Astrocyte of the hippocampus (primary cell): ENCODE data around the gene HAP1.
"Not testable (repeated sequence)": the region's sequence is repeated elsewhere in the genome, so short reads cannot be mapped to it uniquely, and the experiment has no call there.

ENCODE experiments used
- DNase-seq: peaks from one replicate; pipeline ENCODE4 v3.0.0; 2011; ENCODE audit warnings: low read depth, low spot score

Gene HAP1

DNA sequence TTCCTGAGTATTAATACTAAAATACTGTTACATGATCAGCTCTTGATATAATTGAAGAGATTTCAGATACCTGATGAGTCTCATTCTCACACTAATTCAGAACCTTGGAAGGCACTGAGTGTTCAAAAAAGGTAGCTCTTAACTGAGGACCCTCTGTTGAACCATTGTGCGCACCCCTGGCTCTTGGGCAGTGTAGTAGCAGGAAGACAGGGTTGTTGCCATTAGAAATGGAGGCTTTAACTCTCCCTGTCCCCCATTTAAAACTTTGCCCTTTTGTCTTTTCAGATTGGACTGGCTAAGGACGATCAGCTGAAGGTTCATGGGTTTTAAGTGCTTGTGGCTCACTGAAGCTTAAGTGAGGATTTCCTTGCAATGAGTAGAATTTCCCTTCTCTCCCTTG is 43.9 kb downstream of the HAP1 start:
- DNase-seq = no peak

DNA sequence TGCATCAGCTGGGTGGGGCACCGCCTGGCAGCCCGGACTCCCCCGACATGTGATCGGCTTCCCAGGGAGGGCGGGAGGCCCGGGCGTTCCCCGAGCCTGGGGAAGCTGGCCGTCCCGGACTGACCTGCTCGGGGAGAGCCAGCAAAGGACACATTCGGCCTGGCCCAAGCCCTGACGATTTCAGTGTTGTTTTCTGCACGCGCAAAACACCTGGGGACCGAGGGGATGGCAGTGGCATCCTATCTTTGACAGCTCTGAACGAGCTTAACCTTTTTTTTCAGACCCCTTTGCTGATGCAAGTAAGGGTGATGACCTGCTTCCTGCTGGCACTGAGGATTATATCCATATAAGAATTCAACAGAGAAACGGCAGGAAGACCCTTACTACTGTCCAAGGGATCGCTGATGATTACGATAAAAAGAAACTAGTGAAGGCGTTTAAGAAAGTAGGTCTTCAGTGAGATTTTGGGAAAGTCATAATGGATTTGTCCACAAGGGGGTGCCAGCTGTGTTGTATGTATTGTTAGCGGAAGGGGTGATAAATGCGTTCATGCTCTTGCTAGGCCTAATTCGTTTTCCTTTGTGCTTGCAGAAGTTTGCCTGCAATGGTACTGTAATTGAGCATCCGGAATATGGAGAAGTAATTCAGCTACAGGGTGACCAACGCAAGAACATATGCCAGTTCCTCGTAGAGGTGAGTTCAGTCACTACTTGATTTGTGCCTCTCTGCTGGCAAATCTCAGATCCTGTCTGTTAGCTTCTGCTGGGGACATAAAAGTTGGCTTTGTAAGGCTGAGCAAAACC is 44.7 kb downstream of the HAP1 start:
- DNase-seq = peak; percentile 73

DNA sequence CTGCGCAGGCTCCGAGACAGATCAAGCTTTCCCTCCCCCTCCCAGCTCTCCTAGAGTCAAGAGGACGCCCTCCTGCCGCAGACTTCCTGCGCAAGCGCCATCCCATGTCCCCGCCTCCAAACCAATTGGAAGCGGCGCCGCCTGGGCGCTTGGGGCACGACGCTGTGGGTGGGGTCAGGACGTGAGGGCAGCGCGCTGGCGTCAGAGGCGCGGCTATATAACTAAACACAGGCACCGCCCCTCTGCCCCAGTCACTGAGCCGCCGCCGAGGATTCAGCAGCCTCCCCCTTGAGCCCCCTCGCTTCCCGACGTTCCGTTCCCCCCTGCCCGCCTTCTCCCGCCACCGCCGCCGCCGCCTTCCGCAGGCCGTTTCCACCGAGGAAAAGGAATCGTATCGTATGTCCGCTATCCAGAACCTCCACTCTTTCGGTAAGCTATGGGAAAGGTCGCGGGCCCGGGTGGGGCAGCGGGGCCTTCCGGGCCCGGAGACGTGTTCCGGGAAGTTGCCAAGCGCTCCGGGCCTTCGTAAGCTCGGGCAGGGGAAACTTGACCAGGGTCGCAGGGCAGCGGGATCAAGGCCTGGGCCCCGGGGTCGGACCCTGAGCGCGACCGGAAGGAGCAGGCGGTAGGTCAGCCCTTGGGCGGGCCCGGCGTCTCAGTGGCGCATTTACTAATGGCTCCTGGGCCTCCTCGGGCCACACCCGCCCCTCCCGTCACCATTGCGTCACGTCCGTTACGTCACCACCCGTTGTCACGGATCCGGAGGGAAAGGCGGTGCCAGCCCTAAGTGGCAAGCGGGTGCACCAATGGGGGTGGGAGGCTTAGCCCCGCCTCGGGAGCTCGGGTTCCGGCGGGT is 45.6 kb downstream of the HAP1 start, which contains the start of gene EIF1:
EIF1 (plus strand) TSS at position 245 of the 856 bp plus-strand sequence; CDS start at position 399, 154 bp downstream.
- peak; percentile 100 for DNase-seq

DNA sequence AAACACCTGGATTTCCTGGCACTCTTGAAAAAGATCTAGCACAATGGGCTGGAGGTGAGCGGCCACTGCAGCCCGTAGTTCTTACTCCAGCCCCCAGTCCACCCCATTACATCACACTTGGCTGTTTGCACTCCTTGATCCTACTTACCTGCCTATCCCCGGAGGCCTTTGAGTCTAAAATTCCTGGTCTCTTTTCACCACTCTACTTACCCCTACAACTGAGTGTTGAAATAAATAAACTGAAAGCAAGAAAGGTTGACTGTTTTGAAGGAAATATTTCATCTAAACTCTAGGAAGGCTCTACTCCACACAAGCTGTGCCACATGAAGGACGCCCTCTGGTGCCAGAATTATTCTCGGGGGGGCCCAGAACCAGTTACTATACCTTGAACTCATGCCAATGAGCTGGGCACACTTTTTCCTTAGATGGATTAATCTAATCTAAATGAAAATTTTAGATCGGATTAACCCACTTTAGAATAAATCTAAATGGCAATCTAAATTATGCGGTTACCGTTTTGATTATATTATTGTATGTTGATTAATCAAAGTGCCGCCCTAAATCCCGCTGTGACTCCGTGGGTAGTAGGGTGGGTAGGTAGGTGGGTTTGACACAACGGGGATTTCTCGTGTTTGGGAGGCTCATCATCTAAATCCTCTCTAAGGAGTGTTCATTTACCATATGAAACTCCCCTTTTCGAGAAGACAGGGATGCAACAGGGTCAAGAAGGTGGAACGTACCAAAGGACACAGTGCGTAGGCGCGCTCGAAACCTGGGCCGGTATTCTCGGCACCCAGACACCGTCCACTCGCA is 46.4 kb downstream of the HAP1 start:
- DNase-seq = peak; percentile 56

DNA sequence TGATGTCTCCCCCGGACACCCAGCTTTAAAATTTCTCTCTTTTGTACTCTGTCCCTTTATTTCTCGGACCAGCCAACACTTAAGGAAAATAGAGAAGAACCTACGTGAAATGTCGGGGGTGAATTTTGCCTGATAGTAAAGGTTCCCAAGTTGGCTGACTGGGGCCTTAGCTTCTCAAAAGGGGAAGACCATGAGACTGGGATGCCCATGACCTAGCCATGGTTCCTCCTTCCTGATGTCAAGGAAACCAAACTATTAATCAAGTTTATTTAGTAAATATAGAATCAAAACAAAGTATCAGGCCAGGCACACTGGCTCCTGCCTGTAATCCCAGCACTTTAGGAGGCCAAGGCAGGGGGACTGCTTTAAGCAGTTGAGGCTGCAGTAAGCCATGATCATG is 48.2 kb downstream of the HAP1 start:
- no peak for DNase-seq

DNA sequence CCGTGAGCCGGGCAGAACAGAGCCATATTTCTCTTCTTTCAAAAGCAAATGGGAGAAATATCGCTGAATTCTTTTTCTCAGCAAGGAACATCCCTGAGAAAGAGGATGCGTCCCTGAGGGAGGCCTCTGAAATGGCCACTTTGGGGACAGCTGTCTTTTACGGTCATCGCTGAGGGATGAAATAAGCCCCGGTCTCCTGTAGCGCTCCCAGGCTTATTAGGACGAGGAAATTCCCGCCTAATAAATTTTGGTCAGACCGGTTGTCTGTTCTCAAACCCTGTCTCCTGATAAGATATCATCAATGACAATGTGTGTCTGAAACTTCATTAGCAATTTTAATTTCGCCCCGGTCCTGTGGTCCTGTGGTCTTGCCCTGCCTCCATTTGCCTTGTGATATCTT is 48.7 kb downstream of the HAP1 start:
- not testable (repeated sequence) for DNase-seq

DNA sequence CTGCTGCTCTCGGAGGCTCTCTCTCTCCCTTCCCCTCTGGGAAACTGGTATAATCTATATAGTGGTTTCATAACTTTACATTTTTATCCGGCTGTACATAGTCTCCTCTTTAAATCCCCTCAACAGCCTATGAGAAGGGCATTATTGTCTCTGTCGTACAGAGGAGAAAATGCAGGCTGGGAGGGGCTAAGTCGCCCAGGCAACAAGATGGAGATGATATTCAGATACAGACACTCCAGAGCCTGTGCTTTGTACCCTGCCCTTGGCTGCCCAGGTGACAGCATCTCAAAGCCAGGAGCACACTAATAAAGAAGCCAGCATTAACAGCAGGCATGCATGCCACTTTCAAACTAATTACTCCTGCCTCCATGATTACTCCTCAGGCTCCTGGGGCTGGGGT is 50.4 kb downstream of the HAP1 start:
- no peak for DNase-seq

DNA sequence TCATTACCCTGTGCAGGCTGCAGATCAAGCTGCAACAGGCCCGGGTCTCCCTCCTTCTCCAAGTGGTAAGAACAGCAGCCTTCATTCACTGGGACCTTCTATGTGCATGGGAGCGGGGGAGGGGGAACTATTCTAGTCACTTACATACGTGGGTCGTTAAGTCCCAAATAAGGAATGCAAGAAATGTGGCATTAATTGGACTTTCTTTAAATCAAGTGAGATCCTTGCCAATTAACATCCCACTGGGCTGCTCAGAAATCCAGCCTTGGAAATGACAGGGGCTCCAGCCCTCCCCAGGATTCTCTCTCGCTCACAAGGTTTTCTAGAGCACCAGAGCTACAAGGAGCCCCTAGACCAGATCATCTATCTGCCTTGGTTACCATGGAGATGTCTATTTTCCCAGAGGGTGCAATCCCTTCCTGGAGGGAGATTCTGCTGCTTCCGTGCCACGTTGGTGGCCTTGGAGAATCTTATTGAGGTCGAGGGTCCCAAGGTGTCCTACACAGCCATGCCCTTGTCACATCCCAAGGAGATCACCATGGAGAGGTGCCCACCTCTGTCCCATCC is 50.9 kb downstream of the HAP1 start:
- DNase-seq = no peak

DNA sequence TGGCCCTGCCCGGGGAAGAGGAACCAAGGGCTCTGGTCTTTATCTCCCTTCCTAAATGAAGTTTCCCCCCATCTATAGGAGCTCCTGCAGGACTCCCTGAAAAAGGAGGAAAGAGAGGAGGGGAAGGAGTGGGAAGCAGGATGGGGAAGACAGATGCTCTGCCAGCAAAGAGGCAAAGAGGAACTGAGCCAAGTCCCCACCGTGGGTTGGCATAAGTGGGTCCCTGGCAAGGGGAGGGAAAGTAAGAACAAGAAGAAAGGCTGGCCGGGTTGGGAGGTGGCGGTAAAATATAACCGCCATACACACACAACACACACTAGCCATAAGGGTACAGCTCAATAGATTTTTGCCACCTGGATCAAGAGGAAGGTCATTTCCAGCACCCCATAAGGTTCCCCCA is 51.8 kb downstream of the HAP1 start:
- DNase-seq = no peak

DNA sequence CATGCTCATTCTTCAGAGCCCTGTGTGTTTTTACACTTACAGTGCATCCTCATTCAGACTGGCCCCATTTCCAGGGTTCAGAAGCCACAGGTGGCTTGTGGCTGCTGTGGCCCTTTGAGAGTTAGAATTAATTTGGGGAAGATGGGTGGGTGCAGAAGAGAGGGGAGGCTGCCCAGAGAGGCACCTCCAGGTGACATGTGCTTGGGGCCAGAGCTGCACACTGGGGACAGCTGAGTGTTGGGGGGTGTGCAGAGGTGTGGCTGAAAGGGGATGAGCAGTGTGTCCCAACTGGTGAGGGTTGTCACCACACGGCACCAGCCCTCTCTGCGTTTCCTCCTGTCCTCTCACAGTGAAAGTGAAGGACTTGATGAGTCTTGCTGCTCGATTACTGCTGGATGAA is 52.7 kb downstream of the HAP1 start:
- DNase-seq = no peak

DNA sequence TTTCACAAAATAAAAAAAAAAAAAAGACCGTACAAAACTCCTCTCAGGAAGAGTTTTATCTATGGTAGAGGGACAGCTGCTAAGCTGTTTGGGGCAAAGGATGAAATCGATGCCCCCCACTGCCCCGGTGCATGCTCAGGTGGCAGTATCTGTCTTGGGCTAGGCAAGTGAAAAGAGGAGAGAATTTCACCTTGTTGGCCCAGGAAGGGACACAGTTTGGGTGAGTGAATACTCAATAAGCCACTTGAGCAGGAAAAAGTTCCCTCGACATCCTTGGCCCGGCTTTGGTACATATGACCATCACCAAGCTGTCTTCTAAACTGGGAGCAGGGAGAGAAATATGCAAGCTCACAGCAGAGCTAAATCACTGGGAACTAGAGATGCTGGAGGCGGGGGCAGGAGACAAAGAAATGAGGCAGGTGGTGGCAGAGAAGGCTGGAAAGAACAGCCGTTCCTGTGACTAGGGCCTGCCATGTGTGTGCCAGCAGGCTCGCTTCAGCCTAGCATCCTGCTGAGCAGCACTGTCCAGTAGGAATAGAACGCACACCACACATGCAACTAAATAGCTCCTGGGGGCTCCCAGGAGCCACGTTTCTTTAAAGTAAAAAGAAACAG is 53.9 kb downstream of the HAP1 start:
- no peak for DNase-seq

DNA sequence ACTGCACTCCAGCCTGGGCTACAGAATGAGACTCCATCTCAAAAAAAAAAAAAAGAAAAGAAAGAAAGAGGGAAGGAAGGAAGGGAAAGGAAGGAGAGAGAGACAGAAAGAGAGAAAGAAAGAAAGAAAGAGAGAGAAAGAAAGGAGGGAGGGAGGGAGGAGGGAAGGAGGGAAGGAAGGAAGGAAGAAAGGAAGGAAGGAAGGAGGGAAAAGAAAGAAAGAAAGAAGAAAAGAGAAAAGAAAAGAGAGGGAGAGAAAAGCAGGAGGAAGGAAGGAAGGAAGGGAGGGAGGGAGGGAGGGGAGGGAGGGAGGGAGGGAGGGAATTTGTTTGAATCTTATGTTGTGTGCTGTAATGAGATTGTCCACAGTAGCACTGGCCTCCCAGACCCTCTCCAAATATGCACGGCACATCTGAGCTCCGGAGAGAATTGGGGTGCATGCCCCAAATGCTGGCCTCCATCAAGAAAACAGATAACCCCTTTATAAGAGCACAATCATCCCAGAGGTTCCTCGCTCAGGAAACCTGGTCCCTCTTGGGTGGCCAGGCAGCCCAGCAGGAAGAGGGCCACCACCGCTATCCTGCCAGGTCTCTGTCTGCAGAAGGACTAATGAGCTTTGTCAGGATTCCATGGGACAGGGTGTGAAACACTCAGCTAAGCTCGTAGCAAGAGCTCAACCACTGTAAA is 54.6 kb downstream of the HAP1 start:
- DNase-seq = no peak

DNA sequence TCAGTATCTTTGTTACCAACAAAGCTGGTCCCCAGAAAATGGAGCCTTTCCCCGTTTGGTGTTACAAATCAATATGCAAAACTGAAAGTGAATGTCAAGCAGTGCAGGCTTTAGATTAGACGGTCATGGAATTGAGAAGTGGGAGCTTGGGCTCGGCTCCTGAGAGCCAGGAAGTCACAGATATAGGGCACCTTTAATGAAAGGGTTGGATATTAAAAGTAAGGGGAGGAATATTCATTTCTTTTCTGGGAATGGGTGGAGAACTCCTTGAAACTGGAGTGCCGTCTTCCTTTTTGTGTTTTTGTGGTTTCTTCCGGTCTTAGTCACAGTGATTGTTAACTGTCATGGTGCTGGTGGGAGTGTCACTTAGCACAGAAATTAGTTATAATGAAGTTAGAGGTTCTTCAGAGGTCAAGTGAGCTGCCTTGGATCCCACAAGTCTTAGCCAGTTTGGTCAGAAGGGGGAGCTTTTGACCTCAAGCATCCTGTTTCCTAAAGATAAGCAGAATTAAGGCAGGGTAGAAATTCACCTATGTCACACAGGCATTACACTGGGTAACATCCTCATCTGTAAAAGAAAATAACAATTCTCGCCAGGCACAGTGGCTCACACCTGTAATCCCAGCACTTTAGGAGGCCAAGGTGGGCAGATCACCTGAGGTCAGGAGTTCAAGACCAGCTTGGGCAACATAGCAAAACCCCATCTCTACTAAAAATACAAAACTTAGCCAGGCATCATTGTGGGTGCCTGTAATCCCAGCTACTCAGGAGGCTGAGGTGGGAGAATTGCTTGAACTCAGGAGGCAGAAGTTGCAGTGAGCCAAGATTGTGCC is 55.3 kb downstream of the HAP1 start:
- DNase-seq = peak; percentile 53

DNA sequence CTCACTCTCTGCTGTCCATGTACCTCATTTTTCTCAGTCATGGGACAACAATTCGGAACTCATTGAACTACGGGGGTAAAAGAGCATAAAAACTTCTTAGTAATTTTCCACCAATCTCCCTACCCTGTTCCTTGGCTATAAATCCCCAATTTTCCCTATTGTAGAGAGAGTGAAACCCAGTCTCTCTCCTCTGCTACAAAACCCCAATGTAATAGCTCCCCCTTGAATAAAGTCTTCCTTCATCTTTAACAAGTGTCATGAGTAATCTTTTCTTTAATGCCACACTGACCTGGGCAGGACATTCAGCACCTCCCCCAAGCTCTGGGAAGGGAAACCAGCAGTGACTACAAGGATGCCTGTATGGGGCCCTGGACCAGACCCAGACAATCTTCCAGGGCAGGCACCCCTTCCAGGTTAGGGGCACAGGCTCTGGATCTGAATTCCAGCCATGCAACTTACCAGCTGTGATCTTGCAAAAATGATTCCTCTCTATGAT is 56.0 kb downstream of the HAP1 start:
- no peak for DNase-seq

DNA sequence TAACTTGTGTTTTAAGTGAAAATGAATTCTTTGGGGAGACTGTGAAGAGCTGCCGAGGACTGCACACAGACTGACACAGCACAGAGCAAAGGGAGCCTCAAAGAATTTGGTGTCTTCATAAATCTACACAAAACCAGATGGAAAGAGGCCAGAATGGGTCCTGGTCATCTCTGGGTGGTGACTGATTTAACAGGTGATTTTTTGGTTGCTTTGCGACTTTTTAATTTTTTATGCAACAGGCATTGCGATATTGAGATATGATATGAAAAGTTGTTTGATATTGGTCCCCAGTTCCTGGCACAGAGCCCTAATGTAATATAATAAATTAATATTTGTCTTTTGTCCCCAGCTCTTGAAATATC is 58.4 kb downstream of the HAP1 start:
- DNase-seq = no peak

DNA sequence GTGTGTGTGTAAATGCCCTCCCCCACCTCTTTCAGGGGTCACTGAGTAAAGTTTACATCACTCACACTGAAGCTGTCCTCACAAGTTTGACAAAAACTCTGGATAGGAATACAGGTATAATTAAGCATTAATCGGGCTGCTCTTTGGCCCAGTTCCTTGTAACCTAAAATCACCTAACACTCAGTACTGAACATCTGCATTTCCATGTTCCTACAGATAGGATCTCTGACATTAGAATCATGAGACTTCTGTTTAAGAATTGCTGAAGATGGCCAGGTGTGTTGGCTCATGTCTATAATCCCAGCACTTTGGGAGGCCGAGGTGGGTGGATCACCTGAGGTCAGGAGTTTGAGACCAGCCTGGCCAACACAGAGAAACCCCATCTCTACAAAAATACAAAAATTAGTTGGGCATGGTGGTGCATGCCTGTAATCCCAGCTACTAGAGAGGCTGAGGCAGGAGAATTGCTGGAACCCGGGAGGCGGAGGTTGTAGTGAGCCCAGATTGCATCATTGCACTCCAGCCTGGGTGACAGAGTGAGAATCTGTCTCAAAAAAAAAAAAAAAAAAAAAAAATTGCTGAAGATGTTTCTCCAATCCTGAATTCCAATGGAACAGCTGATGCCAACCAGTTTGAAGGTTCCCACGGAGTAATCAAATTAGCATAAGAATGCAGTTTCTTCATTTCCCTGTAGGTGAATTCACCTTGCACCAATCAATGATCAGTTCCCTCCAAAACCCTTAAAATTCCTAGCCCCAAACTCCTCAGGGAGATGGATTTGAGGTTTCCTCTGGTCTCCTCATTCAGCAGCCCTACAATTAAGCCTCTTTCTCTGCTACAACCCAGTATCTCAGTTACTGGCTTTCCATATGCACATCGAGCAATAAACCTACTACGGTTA is 59.0 kb downstream of the HAP1 start:
- DNase-seq = not testable (repeated sequence)
